Fibroblast of villous mesenchyme (primary cell): ENCODE results near the gene GLA. TPM values are rescaled to one million over a fixed set of nuclear protein-coding genes. Genes with fewer than 3 reads are reported as not detected.

Experiments
- DNase-seq: peaks from one replicate; pipeline ENCODE4 v3.0.0-alpha.2; 2010; ENCODE audit warnings: low read depth
- H3K4me3 ChIP-seq: 2 replicates; pipeline ENCODE4 v1.5.1; 2011; ENCODE audit warnings: low read depth, mild to moderate bottlenecking, low read length
- CTCF ChIP-seq: IDR thresholded peaks from 2 replicates; pipeline ENCODE4 v1.5.1; 2012; ENCODE audit warnings: low read depth, mild to moderate bottlenecking, low read length; ENCODE audit not compliant: insufficient read depth
- total RNA-seq: library from RNA; depleted of rRNA; stranded (reverse); fragments of >200 nt; gene quantifications from 2 replicates; pipeline ENCODE4 v1.2.3, GENCODE V29; 2012

Gene GLA
- total RNA-seq, 1 donor = 45.8 TPM

GRCh38 chrX:101391831-101392230 lies 15.9 kb downstream of the GLA start:
- H3K4me3 ChIP-seq = peak overlapping the region; percentile 74
- TF ChIP-seq CTCF = no peak
- no peak for DNase-seq

GRCh38 chrX:101390664-101391525 lies 16.8 kb downstream of the GLA start, which contains the start of gene RPL36A:
RPL36A (plus strand) TSS chrX:101391011; CDS start chrX:101391044, 33 bp downstream.
- H3K4me3 ChIP-seq = peak within 1 kb of the TSS; percentile 74
- peak; percentile 90 for DNase-seq
- peak; percentile 67 for TF ChIP-seq CTCF

GRCh38 chrX:101388604-101389003 lies 19.1 kb downstream of the GLA start:
- DNase-seq = no peak
- H3K4me3 ChIP-seq = no peak overlapping the region
- no peak for TF ChIP-seq CTCF

GRCh38 chrX:101386542-101386885 lies 21.2 kb downstream of the GLA start:
- no peak for DNase-seq
- no peak overlapping the region for H3K4me3 ChIP-seq
- TF ChIP-seq CTCF = no peak

- DNase-seq = no peak
- no peak for TF ChIP-seq CTCF
- no peak within 1 kb of the TSS for H3K4me3 ChIP-seq
Observed at GRCh38 chrX:101385795-101386541, 21.8 kb downstream of the GLA start, which contains the start of gene BTK. BTK (minus strand) TSS chrX:101386191; CDS start chrX:101375284, 10,907 bp downstream.

- no peak overlapping the region for H3K4me3 ChIP-seq
- DNase-seq = no peak
- TF ChIP-seq CTCF = no peak
Observed at GRCh38 chrX:101385026-101385684, 22.6 kb downstream of the GLA start.
